Tibial artery (tissue), 4 donors: ENCODE measurements around the gene GHR.

Experiments used
- DNase-seq, 2 donors: peaks; one replicate each; pipeline ENCODE4 v3.0.0-alpha.2; 2019
- H3K27ac ChIP-seq, 2 donors: fragments of 200-600 bp; sonication (generic) in 1 of 2; 1 replicate in 1 of 2; 2 replicates in 1 of 2; pipeline ENCODE4 v1.5.1; 2018 to 2019; ENCODE audit warnings: mild to moderate bottlenecking in 1 of 2
- H3K27me3 ChIP-seq, 2 donors: fragments of 200-600 bp; sonication (generic) in 1 of 2; one replicate each; pipeline versions ENCODE4 v1.5.1 to v1.6.0; 2016 to 2019
- H3K36me3 ChIP-seq, 3 donors: fragments of 200-600 bp; sonication (generic) in 2 of 3; one replicate each; pipeline ENCODE4 v1.5.1; 2016 to 2019; ENCODE audit warnings: mild to moderate bottlenecking in 2 of 3
- H3K4me1 ChIP-seq, 4 donors: fragments of 200-600 bp; sonication (generic) in 2 of 4; 1 replicate in 3 of 4; 2 replicates in 1 of 4; pipeline ENCODE4 v1.5.1; 2016 to 2019
- H3K4me3 ChIP-seq, 2 donors: fragments of 200-600 bp; sonication (generic) in 1 of 2; 1 replicate in 1 of 2; 2 replicates in 1 of 2; pipeline ENCODE4 v1.5.1; 2018 to 2019; ENCODE audit warnings: mild to moderate bottlenecking in 2 of 2
- H3K9me3 ChIP-seq, 3 donors: fragments of 200-600 bp; sonication (generic) in 1 of 3; one replicate each; pipeline ENCODE4 v1.5.1; 2016 to 2019
- intact Hi-C: fragments of 100-400 bp; cut with DNase I; formaldehyde crosslinking; loops from one replicate; pipeline ENCODE4 v1.15.0; 2023; ENCODE audit warnings: low total_unique reads
- TF ChIP-seq, protein P1 (sequence below), 2 experiments: fragments of 200-600 bp in 1 of 2; fragments of 450-650 bp in 1 of 2; IDR thresholded peaks; one replicate each; pipeline ENCODE4 v1.5.1; 2017 to 2019; ENCODE audit warnings: antibody characterized with exemption in 2 of 2, mild to moderate bottlenecking in 1 of 2, moderate library complexity in 1 of 2

GHR gene

GRCh38 chr5:42665857-42666256 lies 242.6 kb downstream of the GHR start:
- no peak overlapping the region for H3K27ac ChIP-seq
- H3K9me3 ChIP-seq, result no peaks in the 10 kb centered on the region
- H3K4me1 ChIP-seq, result no peaks in the 10 kb centered on the region
- no peaks in the 10 kb centered on the region for H3K27me3 ChIP-seq
- no peak overlapping the region for H3K4me3 ChIP-seq
- no peak for DNase-seq
- TF ChIP-seq, protein P1, sequence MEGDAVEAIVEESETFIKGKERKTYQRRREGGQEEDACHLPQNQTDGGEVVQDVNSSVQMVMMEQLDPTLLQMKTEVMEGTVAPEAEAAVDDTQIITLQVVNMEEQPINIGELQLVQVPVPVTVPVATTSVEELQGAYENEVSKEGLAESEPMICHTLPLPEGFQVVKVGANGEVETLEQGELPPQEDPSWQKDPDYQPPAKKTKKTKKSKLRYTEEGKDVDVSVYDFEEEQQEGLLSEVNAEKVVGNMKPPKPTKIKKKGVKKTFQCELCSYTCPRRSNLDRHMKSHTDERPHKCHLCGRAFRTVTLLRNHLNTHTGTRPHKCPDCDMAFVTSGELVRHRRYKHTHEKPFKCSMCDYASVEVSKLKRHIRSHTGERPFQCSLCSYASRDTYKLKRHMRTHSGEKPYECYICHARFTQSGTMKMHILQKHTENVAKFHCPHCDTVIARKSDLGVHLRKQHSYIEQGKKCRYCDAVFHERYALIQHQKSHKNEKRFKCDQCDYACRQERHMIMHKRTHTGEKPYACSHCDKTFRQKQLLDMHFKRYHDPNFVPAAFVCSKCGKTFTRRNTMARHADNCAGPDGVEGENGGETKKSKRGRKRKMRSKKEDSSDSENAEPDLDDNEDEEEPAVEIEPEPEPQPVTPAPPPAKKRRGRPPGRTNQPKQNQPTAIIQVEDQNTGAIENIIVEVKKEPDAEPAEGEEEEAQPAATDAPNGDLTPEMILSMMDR (IDR thresholded peaks at IDR 0.05), result no peak
- no peaks in the 10 kb centered on the region for H3K36me3 ChIP-seq
- intact Hi-C loops, result no loop called here

DNA sequence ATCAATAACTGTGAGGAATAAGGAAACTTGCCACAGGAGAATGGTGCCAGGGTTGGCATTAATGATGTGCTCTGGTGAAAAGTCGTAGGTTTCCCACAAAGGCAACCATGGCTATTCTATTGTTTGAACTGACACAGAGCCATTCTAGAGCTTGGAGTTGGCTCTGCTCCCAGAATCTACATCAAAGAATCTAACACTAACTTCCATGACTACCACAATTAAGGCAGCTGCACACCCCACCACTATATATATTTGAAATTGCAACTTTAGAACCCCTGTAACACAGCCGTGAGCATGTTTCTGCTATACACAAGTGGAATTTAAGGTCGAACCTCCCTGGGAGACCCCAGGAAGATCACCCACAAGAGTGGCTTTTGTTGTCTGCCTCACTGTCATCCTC lies 243.6 kb downstream of the GHR start:
- peaks cover 0 to 3% (median 0%) of the 10 kb centered on the region in 3 donors for H3K9me3 ChIP-seq
- no peak overlapping the region for H3K27ac ChIP-seq
- H3K4me1 ChIP-seq, result no peaks in the 10 kb centered on the region
- no peaks in the 10 kb centered on the region for H3K36me3 ChIP-seq
- H3K4me3 ChIP-seq, result no peak overlapping the region
- H3K27me3 ChIP-seq, result no peaks in the 10 kb centered on the region
- intact Hi-C loops, result no loop called here
- TF ChIP-seq, protein P1 (IDR thresholded peaks at IDR 0.05), result no peak
- DNase-seq, result no peak

DNA sequence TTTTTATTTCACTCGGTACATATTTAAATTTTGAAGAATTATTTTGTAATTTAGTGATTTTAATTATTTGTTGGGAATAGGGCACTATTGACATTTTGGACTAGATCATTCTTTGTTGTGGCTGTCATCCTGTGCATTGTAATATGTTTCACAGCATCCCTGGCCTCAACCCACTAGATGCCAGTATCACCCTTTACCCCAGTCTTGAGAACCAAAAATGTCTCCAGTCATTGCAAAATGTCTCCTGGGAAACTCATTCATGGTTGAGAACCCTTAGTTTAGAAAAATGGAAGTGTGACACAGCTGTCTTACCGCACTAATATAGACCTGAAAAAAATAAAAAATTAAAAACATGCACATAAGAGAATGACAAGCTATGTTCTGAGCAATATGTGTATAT lies 245.0 kb downstream of the GHR start:
- Histone ChIP-seq H3K36me3 (no peaks in the 10 kb centered on the region), H3K27me3 (no peaks in the 10 kb centered on the region), H3K27ac (no peak overlapping the region), H3K4me1 (no peaks in the 10 kb centered on the region), H3K9me3 (peaks cover 0 to 5% (median 3%) of the 10 kb centered on the region in 3 donors), H3K4me3 (no peak overlapping the region)
- TF ChIP-seq, protein P1 (IDR thresholded peaks at IDR 0.05), result no peak
- intact Hi-C loops, result no loop called here
- DNase-seq, result no peak

- no peak for DNase-seq
- Histone ChIP-seq H3K27ac (no peak overlapping the region), H3K27me3 (no peaks in the 10 kb centered on the region), H3K36me3 (no peaks in the 10 kb centered on the region), H3K9me3 (peaks cover 0 to 5% (median 3%) of the 10 kb centered on the region in 3 donors), H3K4me3 (no peak overlapping the region), H3K4me1 (peaks cover 0 to 4% (median 0%) of the 10 kb centered on the region in 4 donors)
- TF ChIP-seq, protein P1 (IDR thresholded peaks at IDR 0.05), result no peak
- intact Hi-C loops, result no loop called here
Measured at GRCh38 chr5:42672925-42673324, 249.7 kb downstream of the GHR start.

DNA sequence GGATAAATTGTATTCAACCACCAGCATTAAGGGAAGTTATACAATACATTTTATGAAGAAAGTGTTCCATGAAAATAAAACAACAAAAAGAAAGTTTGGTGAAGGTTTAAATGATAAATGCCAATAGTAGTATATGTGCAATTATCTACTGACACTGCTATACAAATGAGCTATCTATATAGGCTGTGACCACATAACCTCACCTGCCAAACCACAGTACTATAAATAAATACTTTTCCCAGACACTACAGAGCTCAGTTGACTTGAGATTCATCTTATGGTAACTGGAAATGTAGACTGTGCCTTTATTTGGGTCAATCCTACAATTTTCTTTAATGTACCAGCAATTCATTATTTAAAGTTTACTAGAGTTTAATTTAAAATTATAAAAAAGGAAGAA lies 252.4 kb downstream of the GHR start:
- H3K27me3 ChIP-seq, result no peaks in the 10 kb centered on the region
- H3K4me1 ChIP-seq, result peaks cover 0 to 4% (median 0%) of the 10 kb centered on the region in 4 donors
- H3K36me3 ChIP-seq, result no peaks in the 10 kb centered on the region
- no peak overlapping the region for H3K27ac ChIP-seq
- H3K4me3 ChIP-seq, result no peak overlapping the region
- intact Hi-C loops, result no loop called here
- peaks cover 0 to 5% (median 3%) of the 10 kb centered on the region in 3 donors for H3K9me3 ChIP-seq
- TF ChIP-seq, protein P1 (IDR thresholded peaks at IDR 0.05), result no peak
- DNase-seq, result no peak

DNA sequence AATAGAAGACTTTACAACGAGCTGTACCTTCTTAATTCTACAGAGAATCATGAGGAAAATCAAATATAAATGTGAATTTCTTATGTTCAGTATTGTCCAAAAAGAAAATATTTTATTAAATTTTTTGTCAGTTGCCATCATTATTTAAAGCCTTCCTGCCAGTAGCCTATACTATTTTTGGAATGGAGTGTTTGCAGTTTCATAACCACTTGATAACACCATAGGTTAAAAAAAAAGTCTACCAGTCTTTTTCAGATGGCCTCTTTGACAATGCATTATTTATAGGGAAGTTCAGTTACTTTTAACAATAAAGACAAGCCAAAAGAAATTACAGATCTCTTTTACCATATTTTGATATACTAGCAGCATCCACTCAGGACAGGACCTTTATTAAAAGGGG lies 253.1 kb downstream of the GHR start:
- intact Hi-C loops, result no loop called here
- no peak overlapping the region for H3K27ac ChIP-seq
- H3K4me3 ChIP-seq, result no peak overlapping the region
- H3K27me3 ChIP-seq, result no peaks in the 10 kb centered on the region
- H3K9me3 ChIP-seq, result peaks cover 0 to 5% (median 0%) of the 10 kb centered on the region in 3 donors
- H3K4me1 ChIP-seq, result peaks cover 0 to 4% (median 0%) of the 10 kb centered on the region in 4 donors
- no peaks in the 10 kb centered on the region for H3K36me3 ChIP-seq
- TF ChIP-seq, protein P1 (IDR thresholded peaks at IDR 0.05), result no peak
- no peak for DNase-seq
